Hepatocyte (in vitro differentiated cells): ENCODE measurements around the gene PHOX2A. TPM values are rescaled to one million over a fixed set of nuclear protein-coding genes. Genes with fewer than 3 reads are reported as not detected.

Source experiments
- DNase-seq: peaks from one replicate; pipeline ENCODE4 v3.0.0-alpha.2; 2016; ENCODE audit warnings: low spot score
- H2AFZ ChIP-seq: fragments of 200-600 bp; sonication (generic); 2 replicates; pipeline ENCODE4 v1.6.0; 2016; ENCODE audit warnings: antibody characterized with exemption, mild to moderate bottlenecking
- H3K27ac ChIP-seq: fragments of 200-600 bp; sonication (generic); 2 replicates; pipeline ENCODE4 v1.5.1; 2016; ENCODE audit warnings: mild to moderate bottlenecking
- H3K27me3 ChIP-seq: fragments of 200-600 bp; sonication (generic); 2 replicates; pipeline ENCODE4 v1.6.1; 2016
- H3K36me3 ChIP-seq: fragments of 200-600 bp; sonication (generic); replicated peaks from 2 replicates; pipeline ENCODE4 v1.5.1; 2016; ENCODE audit warnings: low read depth; ENCODE audit not compliant: insufficient read depth
- H3K4me1 ChIP-seq: fragments of 200-600 bp; sonication (generic); 2 replicates; pipeline ENCODE4 v1.5.1; 2016; ENCODE audit warnings: mild to moderate bottlenecking, moderate library complexity; ENCODE audit not compliant: insufficient read depth
- H3K4me2 ChIP-seq: fragments of 200-600 bp; sonication (generic); 2 replicates; pipeline ENCODE4 v1.6.0; 2016
- H3K4me3 ChIP-seq: fragments of 200-600 bp; sonication (generic); 2 replicates; pipeline ENCODE4 v1.5.1; 2016; ENCODE audit warnings: mild to moderate bottlenecking
- H3K79me2 ChIP-seq: fragments of 200-600 bp; sonication (generic); 2 replicates; pipeline ENCODE4 v1.6.0; 2017; ENCODE audit warnings: mild to moderate bottlenecking
- H3K9me2 ChIP-seq: fragments of 200-600 bp; sonication (generic); replicated peaks from 2 replicates; pipeline ENCODE4 v1.6.0; 2017; ENCODE audit warnings: mild to moderate bottlenecking; ENCODE audit not compliant: insufficient read depth
- H3K9me3 ChIP-seq: fragments of 200-600 bp; sonication (generic); 2 replicates; pipeline ENCODE4 v1.5.1; 2016; ENCODE audit warnings: low read depth, mild to moderate bottlenecking
- H4K20me1 ChIP-seq: fragments of 200-600 bp; sonication (generic); 2 replicates; pipeline ENCODE4 v1.6.0; 2016; ENCODE audit warnings: mild to moderate bottlenecking; ENCODE audit not compliant: insufficient read depth, poor library complexity, severe bottlenecking
- EZH2 ChIP-seq: fragments of 200-600 bp; sonication (generic); IDR thresholded peaks from 2 replicates; pipeline ENCODE4 v1.6.1; 2016; ENCODE audit warnings: antibody characterized with exemption, mild to moderate bottlenecking, borderline replicate concordance
- EZH2phosphoT487 ChIP-seq: fragments of 200-600 bp; sonication (generic); IDR thresholded peaks from one replicate; pipeline ENCODE4 v1.6.1; 2018; ENCODE audit warnings: antibody characterized with exemption, mild to moderate bottlenecking, low read depth, moderate library complexity; ENCODE audit not compliant: unreplicated experiment, severe bottlenecking
- WGBS: methylation state at CpG from one replicate; pipeline ENCODE4 v1.1.6; 2016; ENCODE audit warnings: low lambda C conversion rate; ENCODE audit errors: missing lambda C conversion rate; 5-methylcytosine and 5-hydroxymethylcytosine counted together
- polyA plus RNA-seq: library from polyadenylated mRNA; unstranded; fragments of >200 nt; fragmentation: Nextera tagmentation; extraction: Ambion mirVana; gene quantifications from 2 replicates; pipeline ENCODE4 v1.2.1, GENCODE V29; 2016
- total RNA-seq: library from RNA; depleted of rRNA; stranded (reverse); fragments of >200 nt; gene quantifications from 2 replicates; pipeline ENCODE4 v1.2.3, GENCODE V29; 2014
- TF ChIP-seq, protein P1 (sequence below): fragments of 200-600 bp; sonication (generic); IDR thresholded peaks from 2 replicates; pipeline ENCODE4 v1.5.1; 2016; ENCODE audit warnings: antibody characterized with exemption, mild to moderate bottlenecking; ENCODE audit not compliant: poor library complexity

PHOX2A gene
- total RNA-seq = 0.48 TPM in 1 of 2 replicates, not detected in the other
- not detected in 2 replicates for polyA plus RNA-seq

DNA sequence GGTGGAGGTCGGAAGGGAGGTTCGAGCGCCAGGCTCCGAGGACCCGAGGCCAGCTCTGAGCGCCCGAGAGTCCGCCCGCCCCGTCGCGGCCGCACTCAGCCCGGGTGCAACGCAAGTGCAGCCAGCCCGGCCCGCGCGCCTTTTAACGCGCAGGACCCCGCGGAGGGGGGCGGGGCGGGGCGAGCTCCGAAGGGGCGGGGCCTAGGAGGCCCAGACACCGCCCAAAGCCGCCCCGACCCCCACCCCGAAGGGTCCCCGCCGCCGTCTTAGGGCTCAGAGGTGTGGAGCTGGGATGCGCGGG lies at the start of gene PHOX2A:
TSS of gene PHOX2A (minus strand) at position 117 of the 301 bp plus-strand sequence. CDS start 172 bp downstream, outside the sequence.
- H3K9me2 ChIP-seq = no peaks in the 10 kb centered on the region
- TF ChIP-seq EZH2phosphoT487 (no peak), EZH2 (no peak)
- TF ChIP-seq, protein P1, sequence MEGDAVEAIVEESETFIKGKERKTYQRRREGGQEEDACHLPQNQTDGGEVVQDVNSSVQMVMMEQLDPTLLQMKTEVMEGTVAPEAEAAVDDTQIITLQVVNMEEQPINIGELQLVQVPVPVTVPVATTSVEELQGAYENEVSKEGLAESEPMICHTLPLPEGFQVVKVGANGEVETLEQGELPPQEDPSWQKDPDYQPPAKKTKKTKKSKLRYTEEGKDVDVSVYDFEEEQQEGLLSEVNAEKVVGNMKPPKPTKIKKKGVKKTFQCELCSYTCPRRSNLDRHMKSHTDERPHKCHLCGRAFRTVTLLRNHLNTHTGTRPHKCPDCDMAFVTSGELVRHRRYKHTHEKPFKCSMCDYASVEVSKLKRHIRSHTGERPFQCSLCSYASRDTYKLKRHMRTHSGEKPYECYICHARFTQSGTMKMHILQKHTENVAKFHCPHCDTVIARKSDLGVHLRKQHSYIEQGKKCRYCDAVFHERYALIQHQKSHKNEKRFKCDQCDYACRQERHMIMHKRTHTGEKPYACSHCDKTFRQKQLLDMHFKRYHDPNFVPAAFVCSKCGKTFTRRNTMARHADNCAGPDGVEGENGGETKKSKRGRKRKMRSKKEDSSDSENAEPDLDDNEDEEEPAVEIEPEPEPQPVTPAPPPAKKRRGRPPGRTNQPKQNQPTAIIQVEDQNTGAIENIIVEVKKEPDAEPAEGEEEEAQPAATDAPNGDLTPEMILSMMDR = no peak
- no peak within 1 kb of the TSS for H3K27ac ChIP-seq
- no peaks in the 10 kb centered on the region for H3K9me3 ChIP-seq
- peaks cover 24% of the 10 kb centered on the region for H3K4me1 ChIP-seq
- no peaks in the 10 kb centered on the region for H4K20me1 ChIP-seq
- H3K4me2 ChIP-seq = peak within 1 kb of the TSS; percentile 84
- no peak for DNase-seq
- no peaks in the 10 kb centered on the region for H3K79me2 ChIP-seq
- peak within 1 kb of the TSS; percentile 19 for H2AFZ ChIP-seq
- H3K27me3 ChIP-seq = peaks cover 93% of the 10 kb centered on the region
- WGBS = no CpG with 5 or more reads among the region's 37 CpGs
- H3K4me3 ChIP-seq = no peak within 1 kb of the TSS
- H3K36me3 ChIP-seq = no peaks in the 10 kb centered on the region

DNA sequence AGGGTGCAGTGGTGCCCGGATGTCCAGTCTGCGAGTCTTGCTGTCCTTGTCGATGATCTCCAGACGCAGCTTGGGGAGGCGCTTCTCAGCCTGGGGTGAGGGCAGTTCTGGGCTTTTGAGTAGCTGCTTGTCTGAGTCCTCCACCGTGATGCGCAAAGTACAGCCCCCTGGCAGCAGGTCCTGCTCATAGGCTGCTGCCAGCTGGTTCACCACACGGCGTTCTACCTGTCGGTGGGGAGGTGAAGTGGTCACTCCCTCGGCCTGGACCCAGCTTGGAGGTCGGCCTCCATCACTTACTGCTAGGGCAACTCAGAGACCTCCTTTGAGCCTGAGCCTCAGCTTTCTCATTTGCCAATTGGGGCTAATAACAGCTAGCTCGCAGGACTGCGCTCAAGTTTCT lies 49.4 kb upstream of the PHOX2A start:
- H3K36me3 ChIP-seq = no peaks in the 10 kb centered on the region
- H4K20me1 ChIP-seq = no peaks in the 10 kb centered on the region
- no peak for TF ChIP-seq EZH2phosphoT487
- TF ChIP-seq, protein P1 = no peak
- TF ChIP-seq EZH2 = no peak
- H2AFZ ChIP-seq = no peak overlapping the region
- H3K4me3 ChIP-seq = no peak overlapping the region
- WGBS = 97% methylated on average over 14 of the region's 14 CpGs
- no peaks in the 10 kb centered on the region for H3K27me3 ChIP-seq
- H3K9me3 ChIP-seq = no peaks in the 10 kb centered on the region
- no peaks in the 10 kb centered on the region for H3K9me2 ChIP-seq
- H3K4me2 ChIP-seq = no peak overlapping the region
- no peak for DNase-seq
- H3K27ac ChIP-seq = no peak overlapping the region
- no peaks in the 10 kb centered on the region for H3K79me2 ChIP-seq
- H3K4me1 ChIP-seq = no peaks in the 10 kb centered on the region

DNA sequence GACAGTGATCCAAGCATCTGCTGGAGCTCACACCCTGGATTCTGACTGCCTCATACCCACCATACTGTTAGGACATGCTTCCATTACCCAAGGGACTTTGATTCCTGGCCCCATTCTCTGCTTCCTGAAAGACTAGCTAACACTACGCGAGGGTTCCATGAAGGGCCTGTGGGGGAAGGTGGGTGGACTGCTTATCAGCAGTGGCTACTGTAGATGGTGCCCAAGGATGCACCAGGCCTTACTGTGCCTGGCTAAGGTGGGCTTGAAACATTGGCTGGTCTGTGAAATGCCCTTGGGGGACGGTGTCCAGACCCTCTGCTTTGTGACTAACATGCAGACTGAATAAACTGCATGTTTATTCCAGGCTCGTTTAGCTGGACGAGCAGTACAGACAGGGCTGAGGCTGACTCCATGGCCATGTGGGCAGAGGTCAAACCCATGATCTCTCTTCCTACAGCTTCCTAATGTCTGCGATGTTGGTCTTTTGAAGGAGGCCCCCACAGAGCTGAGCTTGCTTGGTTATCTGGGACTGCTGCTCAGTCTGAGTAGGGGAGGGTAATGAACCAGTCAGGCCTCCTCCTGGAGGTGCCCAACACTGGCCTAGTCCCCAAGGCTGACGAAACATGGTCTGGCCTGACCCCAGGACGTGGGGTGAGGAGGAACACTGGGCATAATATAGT lies 48.3 kb upstream of the PHOX2A start:
- 70% methylated on average over 8 of the region's 8 CpGs for WGBS
- no peak for DNase-seq

More for the DNA sequence above, 48.3 kb upstream of the PHOX2A start:
- Histone ChIP-seq H3K9me2 (no peaks in the 10 kb centered on the region), H2AFZ (no peak overlapping the region), H3K27me3 (no peaks in the 10 kb centered on the region), H3K9me3 (no peaks in the 10 kb centered on the region), H3K4me3 (no peak overlapping the region), H3K79me2 (no peaks in the 10 kb centered on the region), H3K27ac (no peak overlapping the region), H3K36me3 (no peaks in the 10 kb centered on the region), H3K4me1 (no peaks in the 10 kb centered on the region), H4K20me1 (no peaks in the 10 kb centered on the region), H3K4me2 (no peak overlapping the region)
- TF ChIP-seq EZH2phosphoT487 (no peak), EZH2 (no peak)
- TF ChIP-seq, protein P1 = no peak
